ENCODE data around the gene PAF1.

DNA sequence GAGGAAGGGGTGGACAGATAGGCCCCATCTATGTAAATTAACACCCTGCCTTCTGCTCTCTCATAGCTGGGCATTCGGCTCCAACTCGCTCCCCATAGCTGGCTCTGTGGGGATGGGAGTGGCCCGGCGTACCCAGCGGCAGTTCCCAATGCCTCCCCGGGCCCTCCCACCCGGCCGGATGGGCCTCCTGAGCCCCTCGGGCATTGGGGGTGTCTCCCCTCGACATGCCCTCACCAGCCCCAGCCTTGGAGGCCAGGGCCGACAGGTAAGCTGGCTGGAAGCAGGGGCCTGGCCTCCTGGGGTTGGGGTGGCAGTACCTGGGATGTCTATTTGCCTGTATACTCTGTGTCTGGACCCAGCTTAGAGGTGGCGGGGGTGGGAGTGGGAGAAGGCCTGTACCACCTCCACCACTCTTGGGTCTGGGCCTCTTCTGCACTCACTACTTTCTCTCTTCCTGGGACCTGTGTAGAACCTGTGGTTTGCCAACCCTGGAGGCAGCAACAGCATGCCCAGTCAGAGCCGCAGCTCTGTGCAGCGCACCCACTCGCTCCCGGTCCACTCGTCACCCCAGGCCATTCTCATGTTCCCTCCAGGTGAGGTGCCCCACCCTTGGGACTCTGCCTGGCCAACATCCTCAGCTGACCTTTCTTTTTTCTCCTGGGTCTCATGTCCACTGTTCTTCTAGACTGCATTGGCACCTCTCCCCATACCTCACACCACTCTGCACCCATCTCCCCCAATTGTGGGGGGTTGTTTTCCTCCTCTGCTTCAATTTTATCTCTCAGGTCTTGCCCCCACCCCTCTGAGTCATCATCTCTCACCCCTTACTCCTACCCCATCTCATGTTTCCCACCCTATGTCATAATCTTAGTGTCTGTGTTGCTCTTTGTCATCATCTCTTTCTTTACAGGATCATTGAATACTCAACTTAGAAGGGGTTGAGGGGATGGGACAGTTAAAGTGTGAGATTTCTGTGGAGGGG, 10.1 kb downstream of the PAF1 start:
- TF ChIP-seq POLR2A (IDR thresholded peaks at IDR 0.05) (no peak), POLR2AphosphoS5 (IDR thresholded peaks at IDR 0.05) (no peak)

Measured in gastroesophageal sphincter (tissue), 2 donors.